Heart right ventricle (tissue), 16 donors: ENCODE measurements around the gene BCKDHB. TPM values are rescaled to one million over a fixed set of nuclear protein-coding genes. Genes with fewer than 3 reads are reported as not detected.

Experiments used
- ATAC-seq, 8 donors: fragments of 200-7000 bp; cut with Tn5 transposase; one replicate each; pipeline ENCODE4 v1.9.1; 2020; ENCODE audit warnings: mild to moderate bottlenecking in 8 of 8, moderate library complexity in 8 of 8, moderate number of reproducible peaks in 1 of 8
- DNase-seq, 2 donors: peaks; one replicate each; pipeline ENCODE4 v3.0.0-alpha.2; 2020
- H3K27ac ChIP-seq, 10 donors: fragments of 200-600 bp; sonication (generic) in 2 of 10; one replicate each; pipeline versions ENCODE4 v1.5.0 to v1.8.0; 2020 to 2022; ENCODE audit warnings: mild to moderate bottlenecking in 3 of 10
- H3K27me3 ChIP-seq, 7 donors: fragments of 200-600 bp; one replicate each; pipeline ENCODE4 v1.8.0; 2021 to 2022; ENCODE audit warnings: mild to moderate bottlenecking in 2 of 7
- H3K36me3 ChIP-seq, 9 donors: fragments of 200-600 bp; sonication (generic) in 1 of 9; one replicate each; pipeline versions ENCODE4 v1.5.0 to v1.8.0; 2020 to 2022; ENCODE audit warnings: mild to moderate bottlenecking in 2 of 9
- H3K4me1 ChIP-seq, 9 donors: fragments of 200-600 bp; sonication (generic) in 1 of 9; one replicate each; pipeline versions ENCODE4 v1.5.0 to v1.8.0; 2020 to 2022; ENCODE audit warnings: mild to moderate bottlenecking in 4 of 9
- H3K4me3 ChIP-seq, 10 donors: fragments of 200-600 bp; sonication (generic) in 2 of 10; one replicate each; pipeline versions ENCODE4 v1.5.0 to v1.8.0; 2020 to 2022; ENCODE audit warnings: mild to moderate bottlenecking in 7 of 10, moderate library complexity in 2 of 10
- H3K9me3 ChIP-seq, 11 donors: fragments of 200-600 bp in 10 of 11; sonication (generic) in 2 of 11; one replicate each; pipeline versions ENCODE4 v1.5.0 to v1.8.0; 2013 to 2022; ENCODE audit warnings: mild to moderate bottlenecking in 2 of 11, control low read depth in 1 of 11, moderate library complexity in 1 of 11
- WGBS, 2 donors: extraction: QIAGEN DNeasy Blood & Tissue Kit; methylation state at CpG; one replicate each; pipeline ENCODE4 v1.1.7; 2013; ENCODE audit warnings: inconsistent platforms in 1 of 2; 5-methylcytosine and 5-hydroxymethylcytosine counted together
- intact Hi-C, 10 donors: fragments of 100-400 bp; cut with DNase I; formaldehyde crosslinking; loops; one replicate each; pipeline versions ENCODE4 v1.11.1 to v1.14.2; 2022
- polyA plus RNA-seq, 2 donors: library from polyadenylated mRNA; stranded (reverse); fragments of 200-250 nt; gene quantifications; one replicate each; pipeline ENCODE4 v1.2.3, GENCODE V29; 2013
- total RNA-seq, 10 donors: library from RNA; stranded (reverse); fragmentation: NEBNext Ultra II Directional in 3 of 10; extraction: Animal tissue kit (Norgen Biotek cat#: 25700) in 3 of 10; gene quantifications; one replicate each; pipeline versions ENCODE4 v1.2.1 to v1.2.4, GENCODE V29; 2021 to 2023
- TF ChIP-seq, protein P1 (sequence below), 9 donors: fragments of 200-600 bp; sonication (generic) in 2 of 9; IDR thresholded peaks; one replicate each; pipeline versions ENCODE4 v1.5.0 to v1.8.0; 2021 to 2022; ENCODE audit warnings: antibody characterized with exemption in 9 of 9, mild to moderate bottlenecking in 5 of 9, moderate library complexity in 1 of 9
- donor health status: Arrhythmogenic right ventricular cardiomyopathy.
- donor health status: ischemic (EF 13 %, LVEDD 7.1; RV severe dilation, severe dysfunction).
- donor health status: healthy with polysubstance abuse.
- donor health status: DM: no; HTN: yes; CAD: no.
- donor health status: DM: no; HTN: no; CAD: no.
- donor health status: ischemic (EF 25% LVEDD 6.9; RV normal size, moderate dysfunction).
- donor health status: ischemic (EF 25% LVEDD 5.7; RV mildly dilated, moderate dysfunction).
- donor health status: healthy.
- donor health status: DM: yes; HTN: yes; CAD: no.
- donor health status: Ischemic cardiomyopathy.
- donor health status: ischemic (EF 35%, LVEDD 5.7; RV mildly dilated, moderate dysfunction).
- donor health status: nonischemic (EF 11% LVEDD 7.7; RV severe dilation, severe dysfunction).
- donor health status: DM: yes; HTN: yes; CAD: no.
- donor health status: PGD.
- donor health status: ischemic (EF 29% LVEDD 5.4; RV normal size, mild dysfunction).
- donor health status: nonischemic (EF 23%, LVEDD 6.1; RV moderate dilation, normal function).

Gene BCKDHB
- total and polyA plus RNA-seq, 12 donors: 7.1 to 46.4 (median 31.2) TPM

GRCh38 chr6:80366714-80367113 is 260.2 kb downstream of the BCKDHB start:
- TF ChIP-seq, protein P1, sequence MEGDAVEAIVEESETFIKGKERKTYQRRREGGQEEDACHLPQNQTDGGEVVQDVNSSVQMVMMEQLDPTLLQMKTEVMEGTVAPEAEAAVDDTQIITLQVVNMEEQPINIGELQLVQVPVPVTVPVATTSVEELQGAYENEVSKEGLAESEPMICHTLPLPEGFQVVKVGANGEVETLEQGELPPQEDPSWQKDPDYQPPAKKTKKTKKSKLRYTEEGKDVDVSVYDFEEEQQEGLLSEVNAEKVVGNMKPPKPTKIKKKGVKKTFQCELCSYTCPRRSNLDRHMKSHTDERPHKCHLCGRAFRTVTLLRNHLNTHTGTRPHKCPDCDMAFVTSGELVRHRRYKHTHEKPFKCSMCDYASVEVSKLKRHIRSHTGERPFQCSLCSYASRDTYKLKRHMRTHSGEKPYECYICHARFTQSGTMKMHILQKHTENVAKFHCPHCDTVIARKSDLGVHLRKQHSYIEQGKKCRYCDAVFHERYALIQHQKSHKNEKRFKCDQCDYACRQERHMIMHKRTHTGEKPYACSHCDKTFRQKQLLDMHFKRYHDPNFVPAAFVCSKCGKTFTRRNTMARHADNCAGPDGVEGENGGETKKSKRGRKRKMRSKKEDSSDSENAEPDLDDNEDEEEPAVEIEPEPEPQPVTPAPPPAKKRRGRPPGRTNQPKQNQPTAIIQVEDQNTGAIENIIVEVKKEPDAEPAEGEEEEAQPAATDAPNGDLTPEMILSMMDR (IDR thresholded peaks at IDR 0.05): no peak
- H3K4me3 ChIP-seq: no peak overlapping the region
- ATAC-seq (peak; percentile 34 to 96 (median 89)), DNase-seq (peak; percentile 69 to 72)
- H3K27me3 ChIP-seq: no peaks in the 10 kb centered on the region
- H3K9me3 ChIP-seq: peaks cover 0 to 22% (median 0%) of the 10 kb centered on the region in 11 donors
- H3K27ac ChIP-seq: no peak overlapping the region
- H3K36me3 ChIP-seq: no peaks in the 10 kb centered on the region
- intact Hi-C loops: loop anchor here in 1 of 10 donors (10.0 kb wide), 1 partner anchor 88 kb away; no protein-coding TSS in a partner anchor
- peaks cover 0 to 16% (median 7%) of the 10 kb centered on the region in 9 donors for H3K4me1 ChIP-seq

DNA sequence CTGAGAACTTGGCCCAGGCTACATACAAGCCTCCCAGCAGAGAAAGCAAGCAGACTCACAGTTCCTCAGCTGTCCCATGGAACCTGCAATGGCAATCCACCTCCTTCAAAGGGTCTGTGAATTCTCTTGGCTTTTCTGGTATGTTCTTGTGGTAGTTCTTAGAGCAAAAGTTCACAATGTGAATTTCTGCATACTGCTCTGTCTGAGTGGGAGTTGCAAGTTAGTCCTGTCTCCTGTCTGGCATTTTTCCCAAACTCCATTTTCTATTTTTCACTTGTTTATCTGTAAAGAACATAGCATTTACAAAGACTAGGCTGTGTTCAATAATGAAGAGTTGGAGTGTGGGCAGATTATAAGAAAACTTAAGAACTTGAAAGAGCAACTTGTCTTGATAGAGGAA is 269.9 kb downstream of the BCKDHB start:
- intact Hi-C loops: no loop called here
- ATAC-seq: no peak
- Histone ChIP-seq H3K36me3 (no peaks in the 10 kb centered on the region), H3K4me3 (no peak overlapping the region), H3K27ac (no peak overlapping the region), H3K4me1 (no peaks in the 10 kb centered on the region), H3K27me3 (no peaks in the 10 kb centered on the region), H3K9me3 (peaks cover 0 to 28% (median 4%) of the 10 kb centered on the region in 11 donors)
- DNase-seq: no peak
- TF ChIP-seq, protein P1 (IDR thresholded peaks at IDR 0.05): no peak

DNA sequence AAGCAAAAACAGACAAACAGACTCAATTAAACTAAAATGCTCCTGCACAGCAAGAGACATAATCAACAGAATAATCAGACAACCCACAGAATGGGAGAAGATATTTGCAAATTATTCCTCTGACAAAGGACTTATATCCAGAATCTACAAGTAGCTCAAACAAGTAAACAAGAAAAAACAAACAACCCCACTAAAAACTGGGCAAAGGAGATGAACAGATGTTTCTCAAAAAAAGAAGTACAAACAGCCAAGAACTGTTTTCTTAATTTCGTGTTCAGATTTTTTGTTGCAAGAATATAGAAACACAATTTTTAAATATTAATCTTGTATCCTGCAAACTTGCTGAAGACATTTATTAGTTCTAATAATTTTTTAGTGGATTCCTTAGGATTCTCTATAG is 274.1 kb downstream of the BCKDHB start:
- intact Hi-C loops: no loop called here
- WGBS, 2 donors: 72 to 77% methylated on average over 1 of the region's 1 CpG
- DNase-seq: no peak
- H3K4me3 ChIP-seq: no peak overlapping the region
- TF ChIP-seq, protein P1 (IDR thresholded peaks at IDR 0.05): no peak
- H3K9me3 ChIP-seq: peaks cover 0 to 4% (median 0%) of the 10 kb centered on the region in 11 donors
- ATAC-seq: no peak
- no peaks in the 10 kb centered on the region for H3K27me3 ChIP-seq
- H3K4me1 ChIP-seq: no peaks in the 10 kb centered on the region
- no peak overlapping the region for H3K27ac ChIP-seq
- H3K36me3 ChIP-seq: no peaks in the 10 kb centered on the region

DNA sequence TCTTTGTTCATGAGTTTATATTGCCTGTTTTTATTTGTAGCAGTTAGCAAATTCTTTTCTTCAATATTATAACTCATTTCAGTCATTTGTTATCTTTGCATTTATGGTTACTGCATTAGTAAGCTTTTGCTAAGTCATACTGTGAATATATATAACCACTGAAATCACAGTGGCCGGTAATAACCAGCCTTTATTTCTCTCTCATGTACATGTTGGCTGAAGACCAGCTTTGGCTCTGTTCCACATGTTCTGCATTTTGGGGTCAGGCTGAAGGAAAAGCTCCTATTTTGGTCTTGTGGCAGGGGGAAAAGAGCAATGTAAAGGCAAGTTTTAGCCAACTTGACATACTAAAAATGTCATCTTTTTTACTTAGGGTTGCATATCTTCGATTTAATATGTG is 276.3 kb downstream of the BCKDHB start:
- intact Hi-C loops: no loop called here
- ATAC-seq (no peak), DNase-seq (no peak)
- Histone ChIP-seq H3K4me1 (no peaks in the 10 kb centered on the region), H3K27me3 (no peaks in the 10 kb centered on the region), H3K36me3 (no peaks in the 10 kb centered on the region), H3K27ac (no peak overlapping the region), H3K9me3 (peaks cover 0 to 4% (median 0%) of the 10 kb centered on the region in 11 donors), H3K4me3 (no peak overlapping the region)
- TF ChIP-seq, protein P1 (IDR thresholded peaks at IDR 0.05): no peak
- WGBS, 2 donors: 30 to 46% methylated on average over 2 of the region's 2 CpGs
